HEK293 (cell line): ENCODE measurements around the gene CCDC50.

Experiments used
- CTCF ChIP-seq: fragments of 450-650 bp; formaldehyde crosslinking; IDR thresholded peaks from 2 replicates; pipeline ENCODE4 v1.5.1; 2016; ENCODE audit warnings: missing biosample characterization, missing genetic modification characterization
- SP2 ChIP-seq: fragments of 450-650 bp; formaldehyde crosslinking; IDR thresholded peaks from 2 replicates; pipeline ENCODE4 v1.5.1; 2016; ENCODE audit warnings: missing biosample characterization, missing genetic modification characterization
- ZNF645 ChIP-seq: fragments of 450-650 bp; formaldehyde crosslinking; IDR thresholded peaks from 2 replicates; pipeline ENCODE4; 2016; ENCODE audit warnings: missing biosample characterization, missing genetic modification characterization

- TF ChIP-seq SP2 (tag by site-specific recombination) = no peak
- no peak for TF ChIP-seq ZNF645 (tag by site-specific recombination)
- no peak for TF ChIP-seq CTCF
These were observed 99.0 kb downstream of the CCDC50 start for GRCh38 chr3:191428177-191428576.
